Mesenchymal stem cell (in vitro differentiated cells and primary cell): ENCODE results near the gene LRSAM1.

Source experiments
- DNase-seq: peaks from one replicate; pipeline ENCODE4 v3.0.0-alpha.2; 2013
- H2AFZ ChIP-seq: one replicate; pipeline ENCODE4 v1.6.1; 2013; ENCODE audit warnings: low read depth, mild to moderate bottlenecking, control low read depth, inconsistent platforms, low read length, moderate library complexity
- H2AK5ac ChIP-seq: 2 replicates; pipeline ENCODE4 v1.6.1; 2013; ENCODE audit warnings: low read length, moderate library complexity, mild to moderate bottlenecking, inconsistent platforms; ENCODE audit not compliant: severe bottlenecking
- H2BK120ac ChIP-seq: one replicate; pipeline ENCODE4 v1.6.1; 2013; ENCODE audit warnings: low read depth, mild to moderate bottlenecking, inconsistent platforms, low read length, moderate library complexity
- H2BK12ac ChIP-seq, 2 experiments: one replicate each; pipeline ENCODE4 v1.6.1; 2013; ENCODE audit warnings: inconsistent platforms in 2 of 2, low read length in 2 of 2, mild to moderate bottlenecking in 2 of 2, moderate library complexity in 2 of 2, control low read depth in 1 of 2
- H2BK15ac ChIP-seq: one replicate; pipeline ENCODE4 v1.6.1; 2013; ENCODE audit warnings: mild to moderate bottlenecking, low read depth, inconsistent platforms; ENCODE audit not compliant: poor library complexity, severe bottlenecking
- H2BK5ac ChIP-seq: 2 replicates; pipeline ENCODE4 v1.6.1; 2013; ENCODE audit warnings: low read depth, mild to moderate bottlenecking, low read length, control low read depth, inconsistent platforms; ENCODE audit not compliant: poor library complexity, severe bottlenecking
- H3K14ac ChIP-seq, 2 experiments: one replicate each; pipeline ENCODE4 v1.6.1; 2013; ENCODE audit warnings: inconsistent platforms in 2 of 2, low read length in 2 of 2, control low read depth in 1 of 2, mild to moderate bottlenecking in 1 of 2, moderate library complexity in 1 of 2
- H3K18ac ChIP-seq, 2 experiments: one replicate each; pipeline ENCODE4 v1.6.1; 2013; ENCODE audit warnings: inconsistent platforms in 2 of 2, low read length in 2 of 2, control low read depth in 1 of 2, low read depth in 1 of 2, mild to moderate bottlenecking in 1 of 2
- H3K23ac ChIP-seq, 2 experiments: one replicate each; pipeline ENCODE4 v1.6.1; 2013; ENCODE audit warnings: inconsistent platforms in 2 of 2, low read length in 2 of 2, mild to moderate bottlenecking in 2 of 2, moderate library complexity in 2 of 2, control low read depth in 1 of 2
- H3K27ac ChIP-seq: 2 replicates; pipeline ENCODE4 v1.5.1; 2013; ENCODE audit warnings: mild to moderate bottlenecking, moderate library complexity, low read length, control low read depth, inconsistent platforms; ENCODE audit not compliant: poor library complexity, severe bottlenecking
- H3K27me3 ChIP-seq, 2 experiments: 2 replicates each; pipeline versions ENCODE4 v1.6.1 to v1.7.0; 2013; ENCODE audit warnings: low read length in 2 of 2, mild to moderate bottlenecking in 2 of 2, moderate library complexity in 2 of 2, control low read depth in 1 of 2, inconsistent platforms in 1 of 2; ENCODE audit not compliant: control insufficient read depth in 1 of 2, insufficient read depth in 1 of 2
- H3K36me3 ChIP-seq, 2 experiments: 2 replicates each; pipeline versions ENCODE4 v1.6.1 to v1.7.0; 2013; ENCODE audit warnings: low read length in 2 of 2, control low read depth in 1 of 2, inconsistent platforms in 1 of 2, low read depth in 1 of 2, mild to moderate bottlenecking in 1 of 2; ENCODE audit not compliant: insufficient read depth in 2 of 2, control insufficient read depth in 1 of 2
- H3K4ac ChIP-seq, 2 experiments: one replicate each; pipeline ENCODE4 v1.6.1; 2013; ENCODE audit warnings: inconsistent platforms in 2 of 2, low read length in 2 of 2, mild to moderate bottlenecking in 2 of 2, moderate library complexity in 2 of 2, control low read depth in 1 of 2, low read depth in 1 of 2
- H3K4me1 ChIP-seq: 2 replicates; pipeline ENCODE4 v1.6.1; 2013; ENCODE audit warnings: low read depth, low read length, control low read depth; ENCODE audit not compliant: control insufficient read depth, insufficient read depth
- H3K4me2 ChIP-seq: 2 replicates; pipeline ENCODE4 v1.6.1; 2013; ENCODE audit warnings: low read length, mild to moderate bottlenecking, inconsistent platforms; ENCODE audit not compliant: poor library complexity, severe bottlenecking
- H3K4me3 ChIP-seq, 2 experiments: 2 replicates each; pipeline versions ENCODE4 v1.5.1 to v1.7.0; 2013; ENCODE audit warnings: low read length in 2 of 2, mild to moderate bottlenecking in 2 of 2, control low read depth in 1 of 2, low read depth in 1 of 2; ENCODE audit not compliant: insufficient read depth in 1 of 2
- H3K79me1 ChIP-seq: replicated peaks from 2 replicates; pipeline ENCODE4 v1.6.1; 2013; ENCODE audit warnings: mild to moderate bottlenecking, control low read depth, low read length, inconsistent platforms; ENCODE audit not compliant: poor library complexity, severe bottlenecking
- H3K9ac ChIP-seq: 2 replicates; pipeline ENCODE4 v1.7.0; 2013; ENCODE audit warnings: mild to moderate bottlenecking, low read length, moderate library complexity
- H3K9me3 ChIP-seq: 2 replicates; pipeline ENCODE4 v1.7.0; 2013; ENCODE audit warnings: mild to moderate bottlenecking, low read length; ENCODE audit not compliant: control insufficient read depth
- H4K8ac ChIP-seq: one replicate; pipeline ENCODE4 v1.6.1; 2013; ENCODE audit warnings: inconsistent platforms, mild to moderate bottlenecking, low read length, moderate library complexity
- H4K91ac ChIP-seq: one replicate; pipeline ENCODE4 v1.6.1; 2013; ENCODE audit warnings: mild to moderate bottlenecking, low read length, inconsistent platforms
- WGBS: methylation state at CpG from one replicate; pipeline ENCODE4 v1.1.7; 2013; ENCODE audit warnings: mixed read lengths; 5-methylcytosine and 5-hydroxymethylcytosine counted together

Gene LRSAM1

GRCh38 chr9:127422787-127423186 lies 28.5 kb upstream of the LRSAM1 start:
- Histone ChIP-seq H3K14ac (no peak overlapping the region), H3K9ac (peak overlapping the region; percentile 98), H4K91ac (no peak overlapping the region), H2BK12ac (no peak overlapping the region), H2BK5ac (no peak overlapping the region), H3K27me3 (peaks cover 0 to 13% of the 10 kb centered on the region in 2 experiments), H2AFZ (no peak overlapping the region), H3K79me1 (peaks cover 15% of the 10 kb centered on the region), H3K4me1 (peaks cover 9% of the 10 kb centered on the region), H3K27ac (no peak overlapping the region), H3K23ac (no peak overlapping the region), H2BK120ac (no peak overlapping the region), H2BK15ac (no peak overlapping the region), H3K4me2 (peak overlapping the region; percentile 67), H3K36me3 (peaks cover 4% of the 10 kb centered on the region in 2 experiments), H3K18ac (no peak overlapping the region), H3K4me3 (peak overlapping the region in 1 of 2 experiments; percentile 100), H3K4ac (no peak overlapping the region), H3K9me3 (no peaks in the 10 kb centered on the region), H2AK5ac (no peak overlapping the region), H4K8ac (no peak overlapping the region)
- DNase-seq = no peak
- 89% methylated on average over 5 of the region's 6 CpGs for WGBS

GRCh38 chr9:127423476-127423933 lies 27.8 kb upstream of the LRSAM1 start:
- Histone ChIP-seq H3K4me1 (peaks cover 9% of the 10 kb centered on the region), H3K36me3 (peaks cover 4 to 10% of the 10 kb centered on the region in 2 experiments), H2AFZ (no peak overlapping the region), H4K8ac (peak overlapping the region; percentile 94), H4K91ac (no peak overlapping the region), H3K9ac (peak overlapping the region; percentile 98), H2BK120ac (no peak overlapping the region), H3K18ac (no peak overlapping the region), H3K4me3 (peak overlapping the region; percentile 83 to 100), H3K23ac (no peak overlapping the region), H2BK15ac (no peak overlapping the region), H3K4me2 (peak overlapping the region; percentile 67), H3K79me1 (peaks cover 20% of the 10 kb centered on the region), H3K14ac (no peak overlapping the region), H3K9me3 (no peaks in the 10 kb centered on the region), H2AK5ac (no peak overlapping the region), H3K27me3 (peaks cover 0 to 6% of the 10 kb centered on the region in 2 experiments), H2BK12ac (no peak overlapping the region), H3K4ac (peak overlapping the region in 1 of 2 experiments; percentile 76), H2BK5ac (peak overlapping the region; percentile 3), H3K27ac (peak overlapping the region; percentile 94)
- WGBS = 12% methylated on average over 9 of the region's 9 CpGs
- DNase-seq = no peak

DNA sequence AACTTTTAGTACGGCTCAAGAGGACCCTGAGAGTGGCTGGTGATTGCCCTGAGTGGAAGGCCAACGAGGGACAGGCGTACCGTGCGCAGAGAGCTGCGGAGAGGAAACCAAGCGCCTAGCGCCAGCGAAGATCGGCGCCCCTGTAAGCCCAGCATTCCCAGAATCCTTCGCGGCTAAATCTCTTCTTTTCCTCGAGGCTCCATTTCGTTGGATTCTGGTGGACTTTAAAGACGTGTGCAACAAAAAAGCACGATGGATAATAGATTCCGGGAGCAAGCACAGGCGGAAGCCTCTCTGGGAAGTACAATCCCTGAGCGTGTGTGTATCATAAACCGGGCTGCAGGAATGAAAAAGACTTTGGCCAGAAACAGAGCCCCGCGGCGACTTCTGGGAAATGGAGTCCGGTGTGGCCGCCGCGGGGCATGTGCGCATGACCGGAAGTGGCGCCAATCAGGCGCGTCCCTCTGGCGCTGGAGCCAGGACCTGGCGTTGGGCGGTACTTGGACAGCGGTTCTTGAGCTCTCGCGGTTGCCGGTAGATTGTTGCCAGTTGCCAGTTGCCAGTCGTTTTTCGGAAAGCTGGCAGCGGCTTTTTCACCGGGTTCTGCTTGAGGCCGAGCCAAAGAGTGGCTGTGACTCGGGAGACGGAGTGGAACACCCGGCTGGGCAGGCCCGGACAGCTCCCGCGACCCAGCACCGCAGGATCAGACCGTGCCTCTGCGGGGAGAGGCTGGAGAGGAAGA lies 27.2 kb upstream of the LRSAM1 start, which contains the start of gene ZNF79:
Gene ZNF79 (plus strand): TSS at position 449 of the 742 bp plus-strand sequence. CDS start 406 bp downstream, outside the sequence.
- H3K14ac ChIP-seq = no peak within 1 kb of the TSS
- peak within 1 kb of the TSS in 1 of 2 experiments; percentile 15 for H2BK12ac ChIP-seq
- peak within 1 kb of the TSS; percentile 94 for H4K8ac ChIP-seq
- no peak within 1 kb of the TSS for H2BK15ac ChIP-seq
- peaks cover 9% of the 10 kb centered on the region for H3K4me1 ChIP-seq
- under 1% methylated on average over 54 of the region's 54 CpGs for WGBS
- H3K36me3 ChIP-seq = peaks cover 10 to 16% of the 10 kb centered on the region in 2 experiments
- H3K23ac ChIP-seq = peak within 1 kb of the TSS in 1 of 2 experiments; percentile 2
- peak within 1 kb of the TSS; percentile 98 for H3K9ac ChIP-seq
- H2BK5ac ChIP-seq = peak within 1 kb of the TSS; percentile 88
- peak within 1 kb of the TSS; percentile 51 for H2BK120ac ChIP-seq
- H3K4me3 ChIP-seq = peak within 1 kb of the TSS; percentile 83 to 100
- H3K4me2 ChIP-seq = peak within 1 kb of the TSS; percentile 89
- DNase-seq = peak; percentile 94
- peak within 1 kb of the TSS; percentile 73 to 84 for H3K18ac ChIP-seq
- H3K9me3 ChIP-seq = no peaks in the 10 kb centered on the region
- peaks cover 0 to 3% of the 10 kb centered on the region in 2 experiments for H3K27me3 ChIP-seq
- H2AFZ ChIP-seq = peak within 1 kb of the TSS; percentile 75
- peak within 1 kb of the TSS; percentile 43 for H4K91ac ChIP-seq
- H3K79me1 ChIP-seq = peaks cover 22% of the 10 kb centered on the region
- H3K27ac ChIP-seq = peak within 1 kb of the TSS; percentile 94
- H3K4ac ChIP-seq = peak within 1 kb of the TSS in 1 of 2 experiments; percentile 76
- no peak within 1 kb of the TSS for H2AK5ac ChIP-seq

GRCh38 chr9:127424676-127424999 lies 26.7 kb upstream of the LRSAM1 start:
- peak overlapping the region; percentile 75 for H2AFZ ChIP-seq
- H2BK120ac ChIP-seq = no peak overlapping the region
- H3K4me2 ChIP-seq = peak overlapping the region; percentile 89
- H3K4me1 ChIP-seq = peaks cover 9% of the 10 kb centered on the region
- no peak overlapping the region for H2AK5ac ChIP-seq
- peaks cover 22% of the 10 kb centered on the region for H3K79me1 ChIP-seq
- 1% methylated on average over 7 of the region's 13 CpGs for WGBS
- H2BK15ac ChIP-seq = no peak overlapping the region
- no peak overlapping the region for H2BK5ac ChIP-seq
- peaks cover 14 to 22% of the 10 kb centered on the region in 2 experiments for H3K36me3 ChIP-seq
- H3K23ac ChIP-seq = peak overlapping the region in 1 of 2 experiments; percentile 2
- peak overlapping the region; percentile 94 for H3K27ac ChIP-seq
- peak overlapping the region; percentile 83 to 100 for H3K4me3 ChIP-seq
- H4K8ac ChIP-seq = peak overlapping the region; percentile 91
- H3K27me3 ChIP-seq = no peaks in the 10 kb centered on the region
- no peak overlapping the region for H2BK12ac ChIP-seq
- DNase-seq = no peak
- H3K4ac ChIP-seq = peak overlapping the region in 1 of 2 experiments; percentile 60
- H3K14ac ChIP-seq = no peak overlapping the region
- peak overlapping the region; percentile 73 to 84 for H3K18ac ChIP-seq
- H3K9me3 ChIP-seq = no peaks in the 10 kb centered on the region
- H3K9ac ChIP-seq = peak overlapping the region; percentile 98
- H4K91ac ChIP-seq = peak overlapping the region; percentile 43
